Glomerular visceral epithelial cell (primary cell): ENCODE data around the gene CADM1.

ENCODE experiments used
- DNase-seq: peaks from one replicate; pipeline ENCODE4 v3.0.0-alpha.2; 2016; ENCODE audit errors: extremely low spot score

CADM1 gene

GRCh38 chr11:115352805-115353485 lies 151.3 kb downstream of the CADM1 start:
- DNase-seq = no peak

GRCh38 chr11:115349335-115350017 lies 154.7 kb downstream of the CADM1 start:
- no peak for DNase-seq

GRCh38 chr11:115348416-115348815 lies 155.8 kb downstream of the CADM1 start:
- DNase-seq = no peak

- no peak for DNase-seq
These were observed 157.1 kb downstream of the CADM1 start for GRCh38 chr11:115347106-115347505.

- no peak for DNase-seq
These were observed 158.4 kb downstream of the CADM1 start for GRCh38 chr11:115345840-115346239.

GRCh38 chr11:115345361-115345760 lies 158.9 kb downstream of the CADM1 start:
- no peak for DNase-seq

- DNase-seq = no peak
These were observed 159.4 kb downstream of the CADM1 start for GRCh38 chr11:115344846-115345245.

- DNase-seq = no peak
These were observed 162.1 kb downstream of the CADM1 start for GRCh38 chr11:115342142-115342541.

GRCh38 chr11:115340874-115341273 lies 163.3 kb downstream of the CADM1 start:
- DNase-seq = no peak

- DNase-seq = no peak
These were observed 165.7 kb downstream of the CADM1 start for GRCh38 chr11:115338476-115338875.

- DNase-seq = peak; percentile 41
These were observed 169.1 kb downstream of the CADM1 start for GRCh38 chr11:115334932-115335788.

GRCh38 chr11:115333949-115334348 lies 170.3 kb downstream of the CADM1 start:
- DNase-seq = no peak

GRCh38 chr11:115333121-115333520 lies 171.1 kb downstream of the CADM1 start:
- DNase-seq = peak; percentile 49

GRCh38 chr11:115330684-115331482 lies 173.3 kb downstream of the CADM1 start:
- no peak for DNase-seq

GRCh38 chr11:115326526-115326925 lies 177.7 kb downstream of the CADM1 start:
- DNase-seq = no peak

- no peak for DNase-seq
These were observed 178.7 kb downstream of the CADM1 start for GRCh38 chr11:115325523-115325922.

- DNase-seq = peak; percentile 48
These were observed 179.4 kb downstream of the CADM1 start for GRCh38 chr11:115324581-115325432.

GRCh38 chr11:115322553-115323203 lies 181.5 kb downstream of the CADM1 start:
- no peak for DNase-seq

- peak; percentile 25 for DNase-seq
These were observed 182.5 kb downstream of the CADM1 start for GRCh38 chr11:115321605-115322289.
